Epithelial cell of proximal tubule (primary cell): ENCODE measurements around the gene ZCCHC12. TPM values are rescaled to one million over a fixed set of nuclear protein-coding genes. Genes with fewer than 3 reads are reported as not detected.

ENCODE experiments used
- DNase-seq: peaks from one replicate; pipeline ENCODE4 v3.0.0-alpha.2; 2011; ENCODE audit warnings: low read depth
- H3K4me3 ChIP-seq: 2 replicates; pipeline ENCODE4 v1.5.1; 2011; ENCODE audit warnings: low read depth, mild to moderate bottlenecking, low read length
- CTCF ChIP-seq: conservative IDR thresholded peaks from 2 replicates; pipeline ENCODE4 v1.5.1; 2012; ENCODE audit warnings: low read depth, mild to moderate bottlenecking, low read length
- total RNA-seq: library from RNA; depleted of rRNA; stranded (reverse); fragments of >200 nt; gene quantifications from 2 replicates; pipeline ENCODE4 v1.2.3, GENCODE V29; 2015

ZCCHC12 gene
- total RNA-seq, 1 donor from 2014 or later, result 0.46 TPM

- TF ChIP-seq CTCF, result no peak
- DNase-seq, result peak; percentile 41
- H3K4me3 ChIP-seq, result no peak overlapping the region
These were observed 32.2 kb downstream of the ZCCHC12 start for GRCh38 chrX:118855681-118856310.

- no peak for DNase-seq
- no peak for TF ChIP-seq CTCF
- no peak overlapping the region for H3K4me3 ChIP-seq
These were observed 33.4 kb downstream of the ZCCHC12 start for GRCh38 chrX:118857006-118857405.

- TF ChIP-seq CTCF, result no peak
- DNase-seq, result no peak
- H3K4me3 ChIP-seq, result no peak overlapping the region
These were observed 37.7 kb downstream of the ZCCHC12 start for GRCh38 chrX:118861338-118861737.

- H3K4me3 ChIP-seq, result no peak overlapping the region
- no peak for DNase-seq
- no peak for TF ChIP-seq CTCF
These were observed 38.5 kb downstream of the ZCCHC12 start for GRCh38 chrX:118862091-118862490.

- no peak for TF ChIP-seq CTCF
- DNase-seq, result no peak
- no peak overlapping the region for H3K4me3 ChIP-seq
These were observed 39.4 kb downstream of the ZCCHC12 start for GRCh38 chrX:118862979-118863378.

GRCh38 chrX:118864063-118864635, 40.5 kb downstream of the ZCCHC12 start:
- no peak for TF ChIP-seq CTCF
- H3K4me3 ChIP-seq, result no peak overlapping the region
- no peak for DNase-seq

- TF ChIP-seq CTCF, result no peak
- no peak overlapping the region for H3K4me3 ChIP-seq
- DNase-seq, result no peak
These were observed 41.6 kb downstream of the ZCCHC12 start for GRCh38 chrX:118865231-118865630.
